Inflammatory macrophage treated with lipopolysaccharide for 4 hours (primary cell): Measurements from ENCODE around the gene WDR74.

Experiments
- DNase-seq: peaks from one replicate; pipeline ENCODE4 v3.0.0-alpha.2; 2020

WDR74 gene

GRCh38 chr11:62791501-62792201 lies 47.7 kb downstream of the WDR74 start, which contains the start of gene TMEM223:
Gene TMEM223, minus strand, starts transcription at chr11:62792006. Its CDS starts 12 bp downstream, at chr11:62791994.
- peak; percentile 77 for DNase-seq

GRCh38 chr11:62789576-62789975 lies 49.8 kb downstream of the WDR74 start:
- DNase-seq: no peak

GRCh38 chr11:62788991-62789390 lies 50.4 kb downstream of the WDR74 start:
- DNase-seq: no peak

- peak; percentile 100 for DNase-seq
These were observed 52.2 kb downstream of the WDR74 start, which contains the start of gene TMEM179B for GRCh38 chr11:62787005-62787759. Gene TMEM179B, plus strand, starts transcription at chr11:62787402. Its CDS starts 30 bp downstream, at chr11:62787432.

- peak; percentile 87 for DNase-seq
These were observed 52.9 kb downstream of the WDR74 start for GRCh38 chr11:62786318-62787004.
